Brain pericyte (primary cell): ENCODE data around the gene OR2H2.

Experiments
- DNase-seq: peaks from one replicate; pipeline ENCODE4 v3.0.0-alpha.2; 2012; ENCODE audit warnings: low read depth, low spot score

OR2H2 gene

GRCh38 chr6:29584821-29585220 lies at the start of gene OR2H2:
TSS of gene OR2H2 (plus strand) at chr6:29585121. CDS start at chr6:29587945, 2,824 bp downstream.
- no peak for DNase-seq

- no peak for DNase-seq
These were observed 47.1 kb upstream of the OR2H2 start for GRCh38 chr6:29537714-29538403.

GRCh38 chr6:29547573-29547972 lies 37.3 kb upstream of the OR2H2 start:
- no peak for DNase-seq

GRCh38 chr6:29552512-29553051 lies 32.3 kb upstream of the OR2H2 start:
- no peak for DNase-seq

- DNase-seq, result peak; percentile 34
These were observed 31.5 kb upstream of the OR2H2 start for GRCh38 chr6:29553268-29554057.

GRCh38 chr6:29554764-29555163 lies 30.2 kb upstream of the OR2H2 start:
- DNase-seq, result no peak

GRCh38 chr6:29557320-29557719 lies 27.6 kb upstream of the OR2H2 start:
- no peak for DNase-seq

- DNase-seq, result no peak
These were observed 26.4 kb upstream of the OR2H2 start for GRCh38 chr6:29558439-29559079.

- DNase-seq, result no peak
These were observed 25.2 kb upstream of the OR2H2 start, which contains the start of gene UBD for GRCh38 chr6:29559524-29560287. TSS of gene UBD (minus strand) at chr6:29559732. CDS start at chr6:29559701, 31 bp downstream.

- no peak for DNase-seq
These were observed 23.8 kb upstream of the OR2H2 start for GRCh38 chr6:29561091-29561490.

- no peak for DNase-seq
These were observed 23.2 kb upstream of the OR2H2 start for GRCh38 chr6:29561606-29562181.

GRCh38 chr6:29563435-29563965 lies 21.4 kb upstream of the OR2H2 start:
- no peak for DNase-seq

GRCh38 chr6:29564875-29565274 lies 20.0 kb upstream of the OR2H2 start:
- no peak for DNase-seq

- no peak for DNase-seq
These were observed 18.1 kb upstream of the OR2H2 start for GRCh38 chr6:29566856-29567255.

GRCh38 chr6:29567541-29567940 lies 17.4 kb upstream of the OR2H2 start:
- no peak for DNase-seq

GRCh38 chr6:29567991-29568390 lies 16.9 kb upstream of the OR2H2 start:
- DNase-seq, result no peak

GRCh38 chr6:29576056-29576455 lies 8.9 kb upstream of the OR2H2 start:
- no peak for DNase-seq

- DNase-seq, result no peak
These were observed 7.4 kb upstream of the OR2H2 start for GRCh38 chr6:29577544-29577943.

- DNase-seq, result no peak
These were observed 4.6 kb downstream of the OR2H2 start for GRCh38 chr6:29589423-29590048.

GRCh38 chr6:29590218-29590808 lies 5.4 kb downstream of the OR2H2 start:
- no peak for DNase-seq
